BJ (cell line): ENCODE results near the gene DNAJC28. TPM values are rescaled to one million over a fixed set of nuclear protein-coding genes. Genes with fewer than 3 reads are reported as not detected.

ENCODE experiments used
- CTCF ChIA-PET: fragments of 350-600 bp; formaldehyde crosslinking; extraction: SDS; loops from one replicate; lab custom pipeline; 2021; ENCODE audit warnings: antibody characterized with exemption, inconsistent platforms; lab: Yijun Ruan, JAX
- POLR2A ChIA-PET: fragments of 300-600 bp; sonication (Branson Sonifier 250); formaldehyde crosslinking; extraction: SDS; loops from one replicate; lab custom pipeline; 2021; ENCODE audit warnings: antibody characterized with exemption; lab: Charles Lee
- DNase-seq: peaks from one replicate; pipeline ENCODE4 v3.0.0-alpha.2; 2011; ENCODE audit warnings: low read depth
- H3K27me3 ChIP-seq: 2 replicates; pipeline ENCODE4 v1.6.0; 2011; ENCODE audit warnings: low read length; ENCODE audit not compliant: control insufficient read depth, insufficient read depth
- H3K36me3 ChIP-seq: 2 replicates; pipeline ENCODE4 v1.5.1; 2011; ENCODE audit warnings: low read length; ENCODE audit not compliant: control insufficient read depth, insufficient read depth
- H3K4me3 ChIP-seq: 2 replicates; pipeline ENCODE4 v1.5.1; 2011; ENCODE audit warnings: low read depth, mild to moderate bottlenecking, control low read depth, low read length
- CTCF ChIP-seq: IDR thresholded peaks from 2 replicates; pipeline ENCODE4 v1.5.1; 2011; ENCODE audit warnings: low read depth, mild to moderate bottlenecking, control low read depth, inconsistent platforms, low read length, moderate library complexity; ENCODE audit not compliant: insufficient read depth
- polyA plus RNA-seq: library from polyadenylated mRNA; depleted of rRNA; stranded (reverse); fragments of >200 nt; gene quantifications from 2 replicates; pipeline ENCODE4 v1.2.3, GENCODE V29; 2011; rRNA removed

DNAJC28 gene
- polyA plus RNA-seq, 1 experiment = 0.38 TPM

- no peaks in the 10 kb centered on the region for H3K27me3 ChIP-seq
- H3K4me3 ChIP-seq = no peak overlapping the region
- ChIA-PET CTCF (interaction anchor here (3.1 kb wide), 1 partner anchor 243 kb away, joined by 22 read pairs; no protein-coding TSS in a partner anchor), POLR2A (no interaction called here)
- no peak for DNase-seq
- H3K36me3 ChIP-seq = peaks cover 3% of the 10 kb centered on the region; the same call in 1 of the 2 replicates
- TF ChIP-seq CTCF = no peak
Measured at GRCh38 chr21:33443194-33443593, 48.3 kb downstream of the DNAJC28 start.

GRCh38 chr21:33441489-33442477, 49.7 kb downstream of the DNAJC28 start:
- CTCF ChIA-PET = interaction anchor here (0.7 to 1.6 kb wide), 6 partner anchors 80 to 245 kb away, joined by 3 to 13 read pairs (median 3); no protein-coding TSS in a partner anchor
- TF ChIP-seq CTCF = no peak
- POLR2A ChIA-PET = no interaction called here

More at GRCh38 chr21:33441489-33442477, 49.7 kb downstream of the DNAJC28 start:
- peak; percentile 53 for DNase-seq
- H3K4me3 ChIP-seq = no peak overlapping the region
- H3K27me3 ChIP-seq = no peaks in the 10 kb centered on the region
- peaks cover 9% of the 10 kb centered on the region for H3K36me3 ChIP-seq

Other genes starting within 250 kb of the DNAJC28 start
- 56.8 and 63.7 TPM in 2 replicates for gene IL10RB, start 225.3 kb downstream of the DNAJC28 start, polyA plus RNA-seq
- 11.4 and 15.0 TPM in 2 replicates for gene IFNAR1, start 166.7 kb downstream of the DNAJC28 start, polyA plus RNA-seq
- gene IFNGR2, start 88.3 kb downstream of the DNAJC28 start, polyA plus RNA-seq = 107 and 114 TPM in 2 replicates
- gene TMEM50B, start 11.7 kb downstream of the DNAJC28 start, polyA plus RNA-seq = 23.5 and 32.1 TPM in 2 replicates
- gene GART, start 50.4 kb upstream of the DNAJC28 start, polyA plus RNA-seq = 14.8 and 25.7 TPM in 2 replicates
- 41.6 and 62.8 TPM in 2 replicates for gene SON, start 51.3 kb upstream of the DNAJC28 start, polyA plus RNA-seq
- 12.7 and 19.4 TPM in 2 replicates for gene DONSON, start 97.0 kb upstream of the DNAJC28 start, polyA plus RNA-seq
- gene CRYZL1, start 150.0 kb upstream of the DNAJC28 start, polyA plus RNA-seq = 21.2 and 43.0 TPM in 2 replicates
- gene ITSN1, start 150.8 kb upstream of the DNAJC28 start, polyA plus RNA-seq = 56.2 and 68.4 TPM in 2 replicates